Measurements from ENCODE around the gene INSYN1.

DNA sequence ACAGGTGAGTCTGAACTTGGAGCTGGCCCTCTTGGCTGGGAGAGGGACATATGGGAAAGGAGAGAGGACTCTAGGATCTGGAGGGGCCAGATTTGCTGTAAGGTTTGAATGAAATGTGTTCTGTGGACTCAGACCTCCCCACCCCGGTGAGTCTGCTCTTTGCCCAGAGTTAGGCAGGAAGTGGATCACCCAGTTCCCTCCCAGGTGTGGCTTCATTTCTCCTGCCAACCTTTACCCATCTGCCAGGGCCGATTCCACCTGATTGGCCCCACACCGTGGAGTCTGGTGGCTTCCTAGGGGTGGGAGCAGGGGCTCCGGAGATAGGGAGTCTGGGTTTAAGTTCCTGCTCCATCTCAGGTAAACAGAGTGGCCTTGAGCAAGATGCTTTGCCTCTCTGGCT, 43.5 kb downstream of the INSYN1 start:
- TF ChIP-seq NFIC (IDR thresholded peaks at IDR 0.05) (no peak), CREB1 (IDR thresholded peaks at IDR 0.05; ENCODE audit: low read depth) (no peak), RAD21 (IDR thresholded peaks at IDR 0.05; ENCODE audit: low read depth) (no peak), REST (IDR thresholded peaks at IDR 0.05; ENCODE audit: low read depth) (no peak), MAX (IDR thresholded peaks at IDR 0.05) (no peak)
